DMS53 treated with DMSO at 0.1 percent for 48 hours (cell line): ENCODE data around the gene ABCA13.

Source experiments
- DNase-seq: peaks from one replicate; lab custom pipeline; 2025; ENCODE audit not compliant: unreplicated experiment; lab: John Stamatoyannopoulos, UW

Gene ABCA13

GRCh38 chr7:48242846-48243245 is 71.6 kb downstream of the ABCA13 start:
- no peak for DNase-seq

GRCh38 chr7:48244864-48245271 is 73.6 kb downstream of the ABCA13 start:
- DNase-seq: no peak

- DNase-seq: no peak
Observed at GRCh38 chr7:48245751-48246472, 74.7 kb downstream of the ABCA13 start.

- no peak for DNase-seq
Observed at GRCh38 chr7:48249166-48249565, 77.9 kb downstream of the ABCA13 start.

GRCh38 chr7:48250441-48250951 is 79.2 kb downstream of the ABCA13 start:
- no peak for DNase-seq

- DNase-seq: no peak
Observed at GRCh38 chr7:48251766-48252165, 80.5 kb downstream of the ABCA13 start.

GRCh38 chr7:48252995-48253394 is 81.7 kb downstream of the ABCA13 start:
- DNase-seq: no peak

GRCh38 chr7:48255046-48255445 is 83.8 kb downstream of the ABCA13 start:
- DNase-seq: no peak

GRCh38 chr7:48259463-48260280 is 88.4 kb downstream of the ABCA13 start:
- no peak for DNase-seq

GRCh38 chr7:48261696-48262095 is 90.4 kb downstream of the ABCA13 start:
- DNase-seq: no peak

GRCh38 chr7:48262606-48263310 is 91.5 kb downstream of the ABCA13 start:
- no peak for DNase-seq

- no peak for DNase-seq
Observed at GRCh38 chr7:48263311-48263650, 92.0 kb downstream of the ABCA13 start.

- DNase-seq: no peak
Observed at GRCh38 chr7:48269066-48269465, 97.8 kb downstream of the ABCA13 start.

- DNase-seq: no peak
Observed at GRCh38 chr7:48274662-48275061, 103.4 kb downstream of the ABCA13 start.

- DNase-seq: no peak
Observed at GRCh38 chr7:48279420-48279819, 108.2 kb downstream of the ABCA13 start.

GRCh38 chr7:48280100-48280499 is 108.8 kb downstream of the ABCA13 start:
- no peak for DNase-seq

GRCh38 chr7:48285373-48285772 is 114.1 kb downstream of the ABCA13 start:
- no peak for DNase-seq

GRCh38 chr7:48286836-48287235 is 115.6 kb downstream of the ABCA13 start:
- DNase-seq: no peak

GRCh38 chr7:48289656-48290055 is 118.4 kb downstream of the ABCA13 start:
- no peak for DNase-seq

- DNase-seq: no peak
Observed at GRCh38 chr7:48292949-48293348, 121.7 kb downstream of the ABCA13 start.

GRCh38 chr7:48295296-48295971 is 124.2 kb downstream of the ABCA13 start:
- no peak for DNase-seq
